Bone marrow (tissue), 2 donors: Measurements from ENCODE around the gene KATNB1.

Experiments used
- DNase-seq, 2 donors: peaks; one replicate each; lab custom pipeline; 2025; lab: John Stamatoyannopoulos, UW

Gene KATNB1

DNA sequence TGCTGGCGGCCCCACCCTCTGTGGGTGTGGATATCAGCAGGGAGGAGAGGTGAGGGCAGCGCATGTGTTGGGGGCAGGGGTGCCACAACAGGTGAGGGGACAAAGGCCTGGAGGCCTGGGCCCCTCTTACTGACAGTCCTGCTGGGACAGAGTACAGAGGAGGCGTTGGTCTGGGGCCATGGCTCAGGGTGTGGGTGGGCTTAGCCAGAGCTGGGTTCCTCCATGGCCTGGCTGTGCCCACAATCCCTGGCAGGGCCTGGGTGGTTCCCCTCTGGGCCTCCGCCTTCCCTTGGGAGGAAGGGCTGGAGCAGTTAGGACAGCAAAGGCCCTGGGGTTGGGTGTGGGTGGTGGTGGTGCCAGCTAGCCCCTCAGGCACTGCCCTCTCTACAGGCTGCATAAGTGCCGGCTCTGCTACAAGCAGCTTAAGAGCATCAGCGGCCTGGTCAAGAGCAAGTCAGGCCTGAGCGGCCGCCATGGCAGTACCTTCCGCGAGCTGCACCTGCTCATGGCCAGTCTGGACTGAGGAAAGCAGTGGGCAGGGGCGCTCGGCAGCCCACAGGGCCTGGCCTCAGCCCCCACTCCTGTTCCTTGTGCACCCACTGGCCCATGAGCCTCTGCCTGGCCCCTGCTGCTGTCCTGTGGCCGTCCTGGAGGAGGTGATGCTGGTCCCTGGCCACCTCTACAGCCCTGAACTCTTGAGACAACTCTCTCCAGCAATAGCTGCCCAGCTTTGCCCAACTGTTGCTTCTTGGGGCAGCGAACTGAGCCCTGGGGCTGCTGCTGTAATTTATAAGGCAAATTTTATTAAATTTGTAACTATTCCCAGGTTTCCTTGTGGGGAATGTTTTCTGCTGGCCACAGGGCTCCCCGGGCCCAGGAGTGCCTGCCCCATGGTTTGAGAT lies 21.1 kb downstream of the KATNB1 start:
- no peak for DNase-seq

DNA sequence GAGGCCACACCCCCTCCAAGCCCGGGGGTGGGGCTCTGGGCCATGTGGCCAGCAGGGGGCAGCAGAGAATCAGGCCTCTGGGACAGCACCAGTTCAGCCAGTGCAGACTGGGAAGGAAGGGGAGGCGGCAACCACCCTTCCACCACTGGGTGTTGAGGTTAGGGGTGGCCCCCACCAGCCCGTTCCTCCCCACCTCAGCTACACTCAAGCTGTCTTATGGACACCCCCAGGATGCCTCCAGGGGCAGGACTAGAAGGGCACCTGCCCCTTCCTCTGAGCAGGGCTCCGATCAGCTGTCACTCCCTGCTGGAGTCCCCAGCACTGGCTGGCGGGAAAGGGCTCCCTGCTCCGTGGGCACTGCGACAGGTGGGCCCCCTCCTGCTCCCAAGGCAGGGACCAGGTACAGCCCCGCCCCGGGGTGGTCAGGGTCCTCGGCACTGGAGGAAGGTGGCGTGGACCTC lies 21.8 kb downstream of the KATNB1 start:
- DNase-seq: peak; percentile 29 to 69

DNA sequence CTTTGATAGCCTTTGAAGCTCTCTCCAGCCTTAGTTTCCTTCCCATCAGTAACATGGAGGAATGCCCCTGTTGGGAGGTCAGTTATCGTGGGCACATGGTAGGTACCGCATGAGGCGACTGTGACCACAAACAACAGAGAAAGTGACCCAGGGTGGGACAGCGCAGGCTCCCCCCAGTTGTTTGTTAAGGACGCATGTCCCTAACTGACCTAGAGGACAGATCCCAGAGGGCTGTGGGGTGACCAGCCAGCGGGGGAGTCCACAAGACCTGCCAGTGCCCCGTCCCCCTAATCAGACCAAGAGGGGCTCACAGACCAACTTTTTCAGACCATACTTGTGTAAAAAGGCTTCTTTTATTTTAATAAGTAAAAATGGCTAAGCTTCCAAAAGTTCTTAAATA lies 22.3 kb downstream of the KATNB1 start:
- DNase-seq: no peak

DNA sequence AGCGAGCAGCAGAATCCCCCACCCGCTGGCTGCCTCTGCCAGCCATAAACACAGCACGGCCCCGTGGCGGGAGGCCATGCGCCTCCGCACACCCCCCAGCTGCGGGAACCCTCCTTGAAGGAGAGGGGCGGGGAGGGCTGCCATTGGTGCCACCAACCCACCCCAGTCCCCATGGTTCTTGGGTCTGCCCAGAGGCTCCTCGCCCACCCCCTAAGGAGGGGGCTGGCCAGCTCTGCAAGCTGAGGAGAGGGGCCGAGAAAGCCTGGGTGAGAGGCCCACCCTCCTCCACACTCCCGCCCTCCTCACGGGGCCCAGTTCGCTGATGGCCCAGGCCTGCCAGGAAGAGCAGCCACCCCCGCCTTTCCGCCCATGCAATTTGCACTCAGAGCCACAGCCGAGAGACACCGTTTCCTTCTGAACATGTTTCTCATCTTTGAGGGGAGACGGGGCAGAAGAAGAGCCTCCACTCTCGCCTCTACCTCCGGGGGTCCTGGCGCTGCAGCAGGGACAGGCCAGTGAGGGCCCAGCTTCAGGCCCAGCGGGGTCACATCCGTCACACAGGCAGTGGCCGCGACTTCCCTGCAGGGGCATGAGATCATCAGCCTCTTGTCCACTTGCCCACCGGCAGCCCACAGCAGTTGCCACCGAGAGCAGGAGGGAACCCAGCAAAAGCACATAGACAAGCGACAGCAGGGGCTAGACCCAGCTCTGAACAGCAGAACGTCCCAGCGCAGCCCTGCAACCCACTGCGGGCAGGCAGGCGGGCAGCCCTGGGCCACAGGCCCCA lies 23.0 kb downstream of the KATNB1 start:
- DNase-seq: no peak

DNA sequence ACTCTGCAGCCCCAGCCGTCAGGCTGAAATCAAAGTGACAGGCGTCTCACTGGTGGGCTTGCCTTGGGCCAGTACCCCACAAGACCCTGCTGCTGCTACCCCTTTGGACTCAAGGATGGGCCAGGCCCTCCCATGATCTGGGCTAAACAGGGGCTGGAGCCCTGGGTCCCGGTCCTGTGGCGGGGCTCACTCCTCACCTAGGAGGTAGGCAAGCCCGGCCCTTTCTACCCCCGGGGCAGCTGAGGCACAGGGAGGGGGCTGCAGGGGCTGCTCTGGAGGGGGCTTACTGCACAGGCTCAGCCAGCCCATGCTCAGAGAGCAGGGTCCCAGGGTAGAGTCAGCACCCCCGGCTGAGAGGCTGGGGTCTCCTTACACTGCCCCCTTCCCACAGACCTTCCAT lies 23.6 kb downstream of the KATNB1 start:
- no peak for DNase-seq

DNA sequence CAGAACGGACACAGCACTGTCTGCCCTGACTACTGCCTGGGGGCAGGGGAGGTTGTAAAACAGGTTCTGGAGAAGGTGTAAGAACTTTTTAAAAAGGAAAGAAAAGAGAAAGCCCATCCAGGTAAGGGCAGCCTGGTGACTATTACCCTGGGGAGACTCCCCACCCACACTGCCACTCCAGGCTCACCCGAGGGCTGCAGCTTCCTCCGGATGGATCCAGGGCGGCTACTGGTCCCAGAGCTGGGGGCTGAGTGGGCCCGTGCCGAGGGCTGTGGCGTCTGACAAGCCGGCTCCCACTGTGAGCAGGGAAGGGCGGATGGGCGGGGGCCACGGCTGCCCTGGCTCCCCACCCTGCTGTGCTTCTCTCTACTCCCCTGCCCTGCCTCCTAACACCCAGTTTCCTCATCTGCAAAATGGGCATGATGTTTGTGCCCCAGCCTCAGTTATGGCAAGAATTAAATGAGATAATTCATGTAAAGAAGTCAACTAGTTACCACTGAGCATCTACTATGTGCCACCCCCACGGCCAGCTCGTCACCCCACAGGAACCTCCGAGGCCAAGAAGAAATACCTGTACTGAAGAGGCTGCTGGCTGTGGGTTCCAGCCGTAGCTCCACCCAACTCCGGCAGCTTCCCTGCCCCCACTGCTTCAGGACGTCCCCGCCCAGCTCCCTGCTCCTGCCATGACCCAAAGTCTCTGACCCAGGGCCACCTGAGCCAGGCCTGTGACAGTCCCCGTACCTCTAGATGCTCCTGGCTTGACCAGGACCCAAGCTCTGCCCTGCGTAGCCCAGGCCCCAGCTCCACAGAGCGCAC lies 24.2 kb downstream of the KATNB1 start:
- no peak for DNase-seq

DNA sequence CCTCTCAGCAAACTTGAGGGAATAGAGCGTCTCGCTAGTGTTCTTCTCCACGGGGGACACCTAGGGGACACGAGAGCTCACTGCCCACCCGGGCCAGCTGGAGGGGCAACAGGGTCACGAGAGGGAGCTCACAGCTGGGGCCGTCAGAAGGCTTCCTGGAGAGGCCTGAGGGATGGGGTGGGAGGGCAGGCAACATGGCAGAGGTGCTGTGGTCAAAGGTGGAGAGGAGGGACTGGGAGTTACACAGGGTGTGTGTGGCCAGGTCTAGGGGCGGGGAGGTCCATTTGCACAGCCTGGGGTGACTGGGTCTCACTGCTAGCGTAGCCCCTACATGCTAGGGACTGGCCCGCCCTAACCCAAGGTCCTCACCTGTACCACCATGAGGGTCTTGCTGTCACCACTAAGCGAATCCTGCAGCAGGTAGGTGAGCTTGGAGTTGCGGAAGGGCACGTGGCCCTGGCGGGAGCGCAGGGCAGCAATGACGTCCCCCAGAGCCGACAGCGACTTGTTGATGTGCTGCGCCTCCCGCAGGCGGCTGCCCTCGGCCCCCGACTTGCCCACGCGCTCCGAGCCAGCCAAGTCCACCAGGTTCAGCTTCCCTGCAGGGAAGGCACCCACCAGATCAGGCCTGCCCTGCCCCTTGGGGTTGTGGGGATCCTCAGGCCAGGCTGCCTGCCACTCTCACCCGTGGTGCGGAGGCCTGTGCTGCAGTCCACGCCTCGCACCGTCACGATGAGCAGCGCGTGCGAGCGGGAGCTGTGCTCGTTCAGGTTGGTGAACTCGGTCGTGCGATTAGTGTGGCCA lies 25.0 kb downstream of the KATNB1 start:
- DNase-seq: no peak

DNA sequence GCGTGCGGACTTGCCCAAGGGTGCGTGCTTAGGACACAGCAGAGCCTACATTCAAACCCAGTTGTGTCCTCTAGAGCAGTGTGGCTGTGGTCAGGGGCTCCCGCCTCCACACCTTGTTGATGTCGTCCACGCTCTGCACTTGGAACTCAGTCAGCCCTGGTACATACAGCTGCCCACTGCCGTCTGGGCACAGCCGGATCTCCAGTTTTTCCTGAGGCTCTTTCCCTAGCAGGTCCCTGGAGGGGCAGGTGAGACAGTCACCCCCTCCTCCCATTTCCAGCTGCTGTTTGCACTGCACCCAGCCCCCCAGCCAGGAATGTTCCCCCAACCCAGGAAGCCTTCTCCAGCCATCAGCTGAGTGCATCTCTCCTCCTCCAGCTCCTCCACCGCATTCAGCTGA lies 25.7 kb downstream of the KATNB1 start:
- DNase-seq: no peak

DNA sequence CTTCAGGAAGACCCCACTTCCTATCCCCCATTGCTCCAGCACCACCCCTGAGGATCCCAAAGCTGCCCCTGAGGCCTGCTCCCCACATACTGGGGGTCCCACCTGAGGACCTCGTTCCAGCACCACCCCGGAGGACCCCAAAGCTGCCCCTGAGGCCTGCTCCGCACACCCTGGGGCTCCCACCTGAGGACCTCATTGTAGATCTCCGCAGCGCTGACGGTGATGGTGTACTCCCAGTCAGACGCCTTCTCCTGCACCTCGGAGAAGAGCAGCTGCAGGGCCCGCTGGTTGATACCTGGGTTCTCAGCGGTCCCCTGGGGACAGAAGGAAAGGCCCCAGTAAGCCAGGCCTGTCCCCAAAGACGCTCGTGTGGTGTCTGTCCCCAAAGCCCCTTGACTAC lies 26.4 kb downstream of the KATNB1 start:
- DNase-seq: no peak

DNA sequence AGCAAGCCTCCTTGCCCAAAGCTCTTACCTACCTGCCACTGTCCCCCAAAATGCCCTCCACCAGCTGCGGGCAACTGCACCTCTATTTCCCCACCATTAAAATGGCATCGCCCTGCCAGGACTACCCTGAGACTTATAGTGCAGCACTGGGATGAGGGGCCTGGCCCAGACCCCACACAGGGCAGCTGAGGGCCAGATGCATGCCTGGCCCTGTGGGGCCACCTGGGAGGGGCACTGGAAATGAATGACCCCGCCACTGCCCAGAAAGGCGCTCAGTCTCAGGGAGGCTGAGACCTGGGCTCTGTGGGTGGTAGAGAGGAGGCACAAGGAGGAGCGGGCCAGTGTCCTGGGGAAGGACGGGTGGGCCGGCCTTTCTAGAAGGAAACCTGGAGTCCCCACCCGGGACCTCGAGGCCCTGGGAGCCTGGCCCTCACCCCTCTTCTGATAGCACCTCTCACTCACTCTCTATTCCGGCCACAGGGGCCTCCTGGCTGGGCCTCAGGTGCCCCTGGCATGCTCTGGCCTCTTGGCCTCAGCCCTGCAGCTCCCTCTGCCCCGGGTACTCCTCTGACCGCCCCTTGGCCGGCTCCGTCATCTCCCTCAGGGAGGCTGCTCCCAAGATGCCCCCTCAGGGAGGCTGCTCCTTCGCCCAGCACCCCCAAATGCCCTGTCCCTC lies 26.9 kb downstream of the KATNB1 start:
- no peak for DNase-seq

DNA sequence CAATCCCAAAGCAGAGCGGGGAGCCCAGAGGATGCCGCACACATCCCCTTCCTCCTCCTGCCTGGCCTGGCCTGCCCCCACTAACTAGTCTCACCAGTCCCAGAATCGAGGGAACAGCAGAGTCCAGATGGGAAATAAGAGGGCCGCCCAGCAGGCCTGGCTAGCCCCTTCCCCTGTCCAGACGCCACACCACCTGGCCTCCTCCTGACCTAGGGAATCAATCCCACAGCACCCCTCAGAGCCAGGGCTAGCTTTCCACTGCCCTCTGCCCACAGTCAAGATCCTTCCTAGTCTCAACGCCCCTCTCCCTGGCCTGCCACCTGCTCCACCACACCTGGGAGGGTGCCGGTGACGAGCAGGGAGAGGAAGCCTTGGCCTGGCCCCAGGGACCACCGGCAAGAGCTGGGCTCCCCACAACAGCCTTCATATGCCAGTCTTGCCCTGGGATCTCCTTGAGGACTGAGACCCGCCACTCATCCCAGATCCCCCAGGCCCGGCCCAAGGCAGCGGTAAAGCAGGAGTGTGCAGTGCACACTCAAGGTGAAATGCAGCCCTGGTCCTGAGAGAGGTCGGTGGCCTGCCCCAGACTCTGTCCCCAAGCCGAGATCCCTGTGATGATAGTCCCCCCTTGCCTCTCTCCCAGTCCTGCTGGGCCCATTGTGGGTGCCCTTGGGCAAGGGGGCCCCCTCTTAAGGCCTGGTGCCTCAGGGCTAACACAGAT lies 27.9 kb downstream of the KATNB1 start:
- DNase-seq: no peak

DNA sequence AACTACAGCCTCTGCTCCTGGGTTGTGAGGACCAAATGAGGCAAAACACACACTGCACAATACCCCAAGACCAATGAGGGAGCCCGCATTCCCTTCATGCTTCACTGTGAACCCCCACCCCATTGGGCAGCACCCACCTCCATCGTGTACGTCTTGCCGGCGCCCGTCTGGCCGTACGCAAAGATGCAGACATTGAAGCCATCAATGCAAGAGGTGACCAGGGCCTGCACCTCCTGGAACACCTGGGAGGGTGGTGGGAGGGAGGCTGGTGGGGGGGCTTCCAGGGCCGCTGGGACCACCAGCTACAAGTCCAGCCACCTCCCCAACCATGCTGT lies 28.4 kb downstream of the KATNB1 start:
- DNase-seq: no peak

DNA sequence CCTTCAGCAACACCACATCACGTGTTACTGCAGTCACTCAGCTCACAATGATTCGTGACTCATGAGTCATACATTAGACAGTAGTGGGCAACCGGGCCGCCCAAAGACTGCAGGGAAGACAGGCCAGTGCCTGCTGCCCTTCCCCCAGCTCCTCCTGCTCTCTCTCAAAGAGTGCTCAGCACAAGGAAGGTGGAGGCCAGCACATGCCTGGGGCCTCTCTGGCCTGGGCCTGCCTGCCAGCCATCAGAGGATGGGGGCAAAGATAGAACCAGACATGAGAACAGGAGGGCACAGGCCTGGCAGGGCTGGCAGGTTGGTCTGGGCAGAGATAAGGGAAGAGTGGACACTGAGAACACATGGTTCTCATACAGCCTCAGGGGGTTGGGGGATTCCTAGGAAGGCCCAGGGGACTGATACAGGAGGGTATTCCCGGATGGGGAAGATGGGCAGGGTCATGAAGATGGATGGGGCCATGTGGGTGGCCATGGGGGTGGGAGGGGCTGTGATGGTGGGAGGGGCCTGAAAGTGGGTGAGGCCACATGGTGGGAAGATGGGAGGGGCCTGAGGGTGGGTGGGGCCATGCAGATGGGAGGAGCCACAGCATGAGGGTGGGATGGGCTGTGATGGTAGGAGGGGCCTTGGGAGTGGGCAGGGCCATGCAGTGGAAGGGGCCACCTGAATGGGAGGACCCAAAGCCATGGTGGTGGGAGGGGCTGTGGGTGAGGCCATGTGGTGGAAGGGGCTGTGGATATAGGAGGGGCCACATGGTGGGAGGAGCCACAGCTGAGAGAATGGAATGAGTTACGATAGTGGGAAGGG lies 29.0 kb downstream of the KATNB1 start:
- DNase-seq: peak; percentile 5 to 27

DNA sequence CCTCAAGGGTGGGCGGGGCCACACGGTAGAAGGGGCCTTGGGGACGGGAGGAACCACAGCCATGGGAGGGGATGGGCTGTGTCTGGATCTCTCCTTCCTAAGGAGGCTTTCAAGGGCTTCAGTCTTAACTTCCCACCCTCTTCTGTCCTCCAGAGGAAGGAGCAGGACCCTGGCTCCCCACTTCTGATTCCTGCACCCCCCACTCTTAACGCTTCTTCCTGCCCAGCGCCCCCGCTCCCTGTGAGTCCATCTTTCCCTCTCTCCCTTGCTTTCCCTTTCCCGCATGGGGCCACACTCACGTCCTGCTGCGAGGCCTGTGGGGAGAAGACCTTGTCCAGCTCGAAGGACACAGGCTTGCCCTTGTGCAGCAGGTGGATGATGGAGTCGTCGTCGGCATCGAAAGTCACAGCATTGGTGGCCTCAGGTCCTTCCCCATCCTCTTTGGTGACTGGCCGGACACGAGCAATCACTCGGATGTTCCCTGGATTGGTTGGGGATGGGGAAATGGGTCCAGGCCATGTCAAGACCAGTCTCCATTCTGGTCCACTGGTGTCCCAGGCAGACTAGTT lies 29.7 kb downstream of the KATNB1 start:
- DNase-seq: no peak

DNA sequence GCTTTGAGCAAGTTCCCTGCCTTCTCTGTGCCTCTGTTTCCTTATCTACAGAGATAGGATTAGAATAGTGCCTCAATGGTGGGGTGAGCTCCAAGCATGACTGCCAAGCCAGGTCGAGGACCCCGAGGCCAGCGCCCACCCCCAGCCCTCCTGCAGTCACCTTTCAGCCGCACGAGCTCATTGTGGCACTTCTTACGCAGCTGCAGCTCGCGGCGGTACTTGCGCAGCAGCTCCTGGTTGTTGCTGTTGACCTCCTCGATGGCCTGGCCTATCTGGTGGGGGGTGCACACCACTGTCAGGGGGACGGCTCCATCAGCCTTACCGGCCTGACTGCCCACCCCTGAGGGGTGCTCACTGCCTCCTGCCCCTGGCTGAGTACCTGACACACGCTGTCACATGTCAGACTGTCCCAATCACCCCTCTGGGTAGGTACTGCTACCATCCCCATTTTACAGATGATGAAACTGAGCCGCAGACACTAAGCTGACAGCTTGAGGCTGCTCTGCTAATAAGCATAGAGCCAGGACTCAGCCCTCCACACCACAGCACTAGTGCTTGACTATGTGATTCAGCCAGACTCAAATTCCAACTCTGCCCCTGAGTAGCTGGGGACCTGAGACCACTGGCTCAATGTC lies 31.3 kb downstream of the KATNB1 start:
- DNase-seq: no peak

DNA sequence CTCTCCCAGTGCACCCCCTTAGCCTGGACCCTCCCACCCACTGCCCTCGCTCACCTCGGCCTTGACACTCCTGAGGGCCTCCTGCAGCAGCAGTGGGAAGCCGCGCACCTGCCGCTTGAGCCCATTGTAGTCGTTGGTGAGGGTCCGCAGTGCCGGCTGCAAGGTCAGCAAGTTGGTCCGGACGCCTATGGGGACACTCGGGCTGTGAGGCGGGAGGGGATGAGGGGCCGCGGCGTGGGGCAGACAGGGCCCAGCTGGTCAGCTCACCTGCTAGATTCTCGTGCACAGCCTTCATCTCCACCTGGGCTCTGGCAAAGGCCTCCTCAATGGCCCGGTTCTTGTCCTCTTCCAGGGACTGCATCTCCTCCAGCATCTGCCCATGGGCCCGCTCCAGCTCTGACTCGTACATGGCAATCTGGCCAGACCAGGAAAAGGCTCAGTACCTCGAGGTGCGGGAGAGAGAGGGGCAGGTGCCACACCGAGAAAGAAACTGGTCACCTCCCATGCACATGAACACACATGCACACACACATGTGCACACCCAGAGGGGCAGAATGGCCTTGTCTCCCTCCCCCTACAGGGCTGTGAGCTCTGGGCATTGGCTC lies 34.1 kb downstream of the KATNB1 start:
- DNase-seq: no peak

DNA sequence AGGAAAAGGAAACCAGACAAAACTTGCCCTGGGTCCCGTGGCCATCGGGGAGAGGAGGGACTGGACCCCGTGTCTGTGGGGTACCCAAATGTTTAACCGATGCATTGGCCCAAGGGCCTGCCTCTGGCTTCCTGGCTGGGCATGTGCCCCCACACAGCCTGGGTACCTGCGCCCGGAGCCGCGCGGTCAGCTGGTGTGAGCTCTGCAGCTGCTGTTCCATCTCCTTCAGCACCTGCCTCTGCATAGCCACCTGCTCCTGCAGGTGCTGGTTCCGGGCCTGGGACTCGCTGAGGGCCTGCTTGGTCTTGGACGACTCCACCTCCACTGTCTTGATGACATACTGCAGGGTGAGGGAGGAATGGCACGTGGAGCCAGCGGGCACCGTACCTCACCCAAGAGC lies 34.8 kb downstream of the KATNB1 start:
- DNase-seq: no peak

DNA sequence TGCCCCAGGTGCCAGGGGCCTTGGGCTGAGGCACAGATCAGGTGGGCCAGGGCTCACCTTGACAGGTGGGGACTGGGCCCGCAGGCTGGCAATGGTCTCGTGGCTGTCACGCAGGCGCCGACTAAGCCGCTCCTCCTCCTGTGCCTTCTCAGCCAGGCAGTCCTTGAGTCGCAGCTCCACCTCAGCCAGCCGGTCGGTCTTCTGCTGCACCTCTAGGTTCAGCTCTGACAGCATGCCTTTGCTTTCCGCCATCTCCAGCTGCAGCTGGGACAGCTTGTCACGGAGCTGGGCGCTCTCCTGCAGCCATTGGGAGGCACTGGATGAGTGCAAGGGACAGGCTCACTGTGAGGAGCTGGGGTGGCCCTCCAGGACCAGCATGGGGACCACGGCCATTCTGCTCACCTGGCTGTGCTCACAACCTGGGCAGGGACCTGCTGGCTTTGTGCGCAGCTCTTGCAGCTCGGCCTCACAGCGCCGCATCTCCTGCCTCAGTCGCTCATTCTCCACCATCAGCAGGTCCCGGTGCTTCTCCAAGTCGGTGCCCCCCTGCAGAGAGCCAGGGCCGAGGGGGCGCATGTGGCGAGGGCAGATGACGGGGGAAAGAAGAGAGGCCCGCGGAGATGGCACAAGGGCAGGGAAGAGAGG lies 35.7 kb downstream of the KATNB1 start:
- DNase-seq: no peak
